ENCODE measurements around the gene PPP4R2.
"Not testable (repeated sequence)": the region's sequence is repeated elsewhere in the genome, so short reads cannot be mapped to it uniquely, and the experiment has no call there.

Gene PPP4R2

DNA sequence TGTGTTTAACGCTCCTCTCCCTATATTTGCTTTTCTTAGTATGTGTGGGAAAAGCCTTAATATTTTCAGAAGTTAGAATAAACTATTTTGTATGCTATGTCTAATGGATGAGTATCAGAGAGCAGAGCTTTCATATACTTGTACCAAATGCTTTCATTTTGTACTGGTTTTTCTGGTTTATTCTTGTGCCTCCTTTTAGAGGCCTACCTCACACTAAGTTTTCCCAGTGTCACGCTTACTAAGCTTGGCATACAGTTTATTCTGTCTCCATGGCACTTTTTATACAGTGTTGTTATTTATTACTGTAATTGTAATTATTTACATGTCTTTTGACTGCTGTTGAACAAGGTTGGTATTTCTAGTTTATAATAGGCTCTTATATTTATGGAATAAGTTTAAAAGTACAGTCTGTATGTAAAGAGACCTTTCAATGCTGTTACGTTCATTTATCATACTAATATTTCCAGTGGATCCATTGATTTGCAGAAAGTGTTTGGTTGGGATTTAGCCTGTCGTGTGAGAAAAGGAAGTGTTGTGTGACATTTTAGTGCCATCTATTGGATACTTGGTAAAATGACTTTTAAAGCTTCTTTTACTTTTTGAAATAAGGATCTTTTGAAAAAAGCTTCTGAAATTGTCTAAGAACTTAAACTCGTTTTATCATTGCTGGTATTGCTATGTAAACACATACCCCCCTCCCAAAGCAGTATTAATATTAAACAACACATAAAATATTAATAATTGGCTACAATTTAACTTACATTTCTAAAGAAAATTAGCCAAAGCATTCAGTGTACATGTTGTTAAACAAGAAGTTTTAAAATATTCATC lies 59.6 kb downstream of the PPP4R2 start:
- no peak overlapping the region; the same call in 1 of the 2 replicates for H3K27ac ChIP-seq
- TF ChIP-seq, protein P1, sequence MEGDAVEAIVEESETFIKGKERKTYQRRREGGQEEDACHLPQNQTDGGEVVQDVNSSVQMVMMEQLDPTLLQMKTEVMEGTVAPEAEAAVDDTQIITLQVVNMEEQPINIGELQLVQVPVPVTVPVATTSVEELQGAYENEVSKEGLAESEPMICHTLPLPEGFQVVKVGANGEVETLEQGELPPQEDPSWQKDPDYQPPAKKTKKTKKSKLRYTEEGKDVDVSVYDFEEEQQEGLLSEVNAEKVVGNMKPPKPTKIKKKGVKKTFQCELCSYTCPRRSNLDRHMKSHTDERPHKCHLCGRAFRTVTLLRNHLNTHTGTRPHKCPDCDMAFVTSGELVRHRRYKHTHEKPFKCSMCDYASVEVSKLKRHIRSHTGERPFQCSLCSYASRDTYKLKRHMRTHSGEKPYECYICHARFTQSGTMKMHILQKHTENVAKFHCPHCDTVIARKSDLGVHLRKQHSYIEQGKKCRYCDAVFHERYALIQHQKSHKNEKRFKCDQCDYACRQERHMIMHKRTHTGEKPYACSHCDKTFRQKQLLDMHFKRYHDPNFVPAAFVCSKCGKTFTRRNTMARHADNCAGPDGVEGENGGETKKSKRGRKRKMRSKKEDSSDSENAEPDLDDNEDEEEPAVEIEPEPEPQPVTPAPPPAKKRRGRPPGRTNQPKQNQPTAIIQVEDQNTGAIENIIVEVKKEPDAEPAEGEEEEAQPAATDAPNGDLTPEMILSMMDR (conservative IDR thresholded peaks at IDR 0.05): peak; percentile 78

DNA sequence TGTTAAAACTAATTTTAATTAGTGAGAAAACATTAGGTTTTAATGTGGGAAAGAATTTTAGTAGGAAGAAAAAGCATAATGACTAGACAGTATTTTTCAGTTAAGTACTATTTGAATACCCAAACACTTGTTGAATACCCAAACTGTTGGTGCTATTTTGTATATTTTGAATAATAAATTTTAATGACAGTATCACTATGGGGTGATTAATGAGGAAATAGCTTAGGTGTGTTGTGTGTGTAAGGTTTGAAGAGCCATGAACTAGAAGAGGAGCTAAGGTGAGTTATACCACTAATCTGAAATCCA lies 60.2 kb downstream of the PPP4R2 start:
- TF ChIP-seq, protein P1 (conservative IDR thresholded peaks at IDR 0.05): no peak
- no peak overlapping the region for H3K27ac ChIP-seq

DNA sequence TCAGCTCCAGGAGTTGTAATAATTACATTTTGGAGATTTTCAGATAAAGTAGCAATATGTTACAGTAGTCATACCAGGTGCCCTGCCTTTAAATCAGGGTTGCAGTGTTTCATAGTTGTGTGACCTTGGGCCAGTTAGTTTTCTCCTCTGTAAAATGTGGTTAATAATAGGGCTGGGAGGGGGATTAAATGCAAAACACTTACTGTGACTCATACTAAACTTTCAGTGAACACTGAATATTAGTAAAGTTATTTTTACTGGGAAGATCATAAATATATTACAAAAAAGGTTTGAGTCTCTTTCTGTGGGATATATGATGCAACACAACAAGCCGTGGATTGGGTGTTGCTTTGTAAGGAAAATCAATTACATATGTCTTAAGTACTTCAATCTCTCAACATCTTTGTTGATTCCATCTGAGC lies 63.7 kb downstream of the PPP4R2 start:
- TF ChIP-seq, protein P1 (conservative IDR thresholded peaks at IDR 0.05): no peak
- no peak overlapping the region for H3K27ac ChIP-seq

DNA sequence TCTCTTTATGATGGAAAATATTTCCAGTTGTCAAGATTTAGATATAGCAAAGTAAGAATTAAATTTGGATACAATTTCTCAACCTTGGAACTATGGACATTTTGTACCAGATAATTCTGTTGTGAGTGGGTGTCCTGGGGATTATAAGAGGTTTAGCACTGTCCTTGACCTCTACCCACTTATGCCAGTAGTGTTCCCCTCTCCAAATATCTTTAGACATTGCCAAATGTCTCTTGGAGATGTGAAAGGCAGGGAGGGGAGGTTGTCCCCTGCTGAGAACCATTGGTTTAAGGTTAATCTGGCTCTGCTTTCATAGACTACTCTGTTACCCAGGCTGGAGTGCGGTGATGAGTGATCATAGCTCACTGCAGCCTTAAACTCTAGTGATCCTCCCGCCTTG lies 64.8 kb downstream of the PPP4R2 start, which contains the start of gene EBLN2:
Gene EBLN2, plus strand, starts transcription at position 244 of the 400 bp plus-strand sequence. CDS start 423 bp downstream, outside the sequence.
- no peak within 1 kb of the TSS for H3K27ac ChIP-seq
- TF ChIP-seq, protein P1 (conservative IDR thresholded peaks at IDR 0.05): no peak

DNA sequence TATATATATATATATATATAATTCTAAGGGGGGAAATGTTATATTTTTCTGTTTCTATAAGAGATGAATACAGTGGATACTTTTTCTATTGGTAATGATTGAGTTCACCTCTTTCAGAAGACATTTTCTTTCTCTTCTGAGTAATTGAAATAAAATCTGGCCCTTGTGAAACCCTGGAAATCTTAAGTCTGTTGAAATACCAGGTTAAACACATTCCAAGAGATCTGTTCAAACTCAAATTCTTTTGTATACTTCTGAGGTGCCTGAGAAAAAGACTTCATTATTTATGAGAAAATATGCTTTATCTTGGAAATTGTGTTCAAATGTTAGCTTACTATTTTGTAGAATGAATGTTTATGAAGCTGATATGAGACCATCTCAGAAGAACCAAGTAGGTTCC lies 69.6 kb downstream of the PPP4R2 start:
- H3K27ac ChIP-seq: not testable (repeated sequence)

DNA sequence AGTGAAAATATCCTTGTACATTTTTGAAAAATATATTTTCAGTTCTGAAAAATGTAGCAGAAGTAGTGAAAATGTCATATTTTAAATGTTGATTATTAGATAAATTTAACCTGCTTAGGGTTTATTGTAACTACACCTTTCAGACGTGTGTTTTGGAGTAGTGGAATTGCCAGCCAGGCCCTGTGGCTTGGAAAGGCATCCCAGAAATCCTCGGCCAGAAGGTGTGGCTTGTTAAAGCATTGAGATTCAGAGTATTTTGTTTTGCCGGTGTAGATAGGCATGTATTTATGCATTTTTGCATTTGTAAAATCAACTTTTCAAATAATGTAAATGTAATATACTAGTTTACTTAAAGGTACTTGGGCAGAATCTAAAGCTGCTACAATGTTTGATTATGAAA lies 71.8 kb downstream of the PPP4R2 start:
- no peak overlapping the region for H3K27ac ChIP-seq
- TF ChIP-seq, protein P1 (conservative IDR thresholded peaks at IDR 0.05): no peak

DNA sequence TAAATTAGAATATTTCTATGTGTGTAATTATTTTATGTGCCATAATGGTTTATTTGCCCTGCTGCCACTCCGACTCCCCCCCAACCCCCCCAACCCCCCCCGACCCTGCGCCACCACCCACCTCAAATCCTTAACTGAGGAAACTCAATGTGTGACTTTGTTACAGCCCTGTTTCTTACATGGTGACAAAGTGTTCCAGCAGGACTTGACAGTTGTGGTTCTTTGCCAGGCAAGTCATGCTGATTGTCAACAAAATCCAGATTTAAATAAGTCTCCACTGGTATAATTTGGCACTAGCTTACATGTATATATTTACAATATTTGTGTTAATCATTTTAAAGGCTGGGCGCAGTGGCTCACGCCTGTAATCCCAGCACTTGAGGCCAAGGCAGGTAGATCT lies 72.6 kb downstream of the PPP4R2 start:
- H3K27ac ChIP-seq: no peak overlapping the region
- TF ChIP-seq, protein P1 (conservative IDR thresholded peaks at IDR 0.05): no peak

DNA sequence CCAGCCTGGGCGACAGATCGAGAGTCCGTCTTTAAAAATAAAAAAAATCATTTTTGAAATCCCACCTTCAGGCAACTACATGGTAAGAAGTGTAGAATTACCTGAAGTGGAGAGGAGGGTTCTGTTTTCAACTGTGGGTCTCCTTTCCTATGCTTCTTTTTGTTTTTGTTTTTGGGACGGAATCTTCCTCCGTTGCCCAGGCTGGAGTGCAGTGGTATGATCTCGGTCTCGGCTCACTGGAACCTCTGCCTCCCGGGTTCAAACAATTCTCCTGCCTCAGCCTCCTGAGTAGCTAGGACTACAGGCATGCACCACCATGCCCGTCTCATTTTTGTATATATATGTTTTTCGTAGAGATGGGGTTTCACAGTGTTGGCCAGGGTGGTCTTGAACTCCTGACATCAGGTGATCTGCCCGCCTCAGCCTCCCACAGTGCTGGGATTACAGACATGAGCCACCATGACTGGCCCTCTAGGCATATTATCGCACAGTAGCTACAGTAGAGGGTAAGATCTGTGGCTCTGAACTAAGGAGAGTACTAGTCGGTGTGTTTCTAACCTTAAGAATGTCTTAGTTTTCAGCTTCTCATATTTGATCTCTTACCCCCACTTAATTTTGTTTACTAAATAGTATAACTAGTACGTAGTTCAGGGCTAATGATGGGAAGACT lies 73.3 kb downstream of the PPP4R2 start:
- TF ChIP-seq, protein P1 (conservative IDR thresholded peaks at IDR 0.05): no peak
- H3K27ac ChIP-seq: no peak overlapping the region
